Thyroid gland (tissue), 4 donors: ENCODE measurements around the gene DUSP8.

ENCODE experiments used
- POLR2A ChIP-seq, 2 donors: fragments of 450-650 bp; IDR thresholded peaks; one replicate each; pipeline ENCODE4 v1.6.1; 2017; ENCODE audit warnings: antibody characterized with exemption in 2 of 2, mild to moderate bottlenecking in 2 of 2, moderate library complexity in 1 of 2
- TF ChIP-seq, protein P1 (sequence below), 6 experiments: fragments of 200-600 bp in 3 of 6; fragments of 450-650 bp in 3 of 6; sonication (generic) in 3 of 6; IDR thresholded peaks; one replicate each; pipeline ENCODE4 v1.5.1; 2016 to 2019; ENCODE audit warnings: antibody characterized with exemption in 6 of 6, mild to moderate bottlenecking in 2 of 6, inconsistent platforms in 1 of 6, moderate library complexity in 1 of 6

DNA sequence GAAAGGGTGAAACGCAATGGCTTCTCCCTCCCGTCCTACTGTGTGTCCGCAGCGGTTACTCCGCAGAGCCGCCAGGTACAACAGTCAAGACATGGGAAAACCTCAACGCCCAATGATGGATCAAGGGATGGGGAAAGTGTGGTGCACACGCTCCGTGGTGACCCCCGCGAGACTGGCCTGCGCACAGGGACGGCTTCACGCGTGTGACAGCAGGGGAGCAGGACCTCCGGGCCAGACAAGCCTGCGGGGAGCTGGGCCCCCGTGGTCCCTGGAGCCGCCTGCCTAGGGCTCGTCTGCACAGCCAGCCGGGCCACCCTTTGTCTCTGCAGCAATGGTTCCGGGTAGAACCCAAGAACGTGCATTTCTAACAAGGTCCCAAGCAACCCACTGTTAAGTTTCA is 53.8 kb downstream of the DUSP8 start:
- TF ChIP-seq POLR2A (IDR thresholded peaks at IDR 0.05): no peak
- TF ChIP-seq, protein P1, sequence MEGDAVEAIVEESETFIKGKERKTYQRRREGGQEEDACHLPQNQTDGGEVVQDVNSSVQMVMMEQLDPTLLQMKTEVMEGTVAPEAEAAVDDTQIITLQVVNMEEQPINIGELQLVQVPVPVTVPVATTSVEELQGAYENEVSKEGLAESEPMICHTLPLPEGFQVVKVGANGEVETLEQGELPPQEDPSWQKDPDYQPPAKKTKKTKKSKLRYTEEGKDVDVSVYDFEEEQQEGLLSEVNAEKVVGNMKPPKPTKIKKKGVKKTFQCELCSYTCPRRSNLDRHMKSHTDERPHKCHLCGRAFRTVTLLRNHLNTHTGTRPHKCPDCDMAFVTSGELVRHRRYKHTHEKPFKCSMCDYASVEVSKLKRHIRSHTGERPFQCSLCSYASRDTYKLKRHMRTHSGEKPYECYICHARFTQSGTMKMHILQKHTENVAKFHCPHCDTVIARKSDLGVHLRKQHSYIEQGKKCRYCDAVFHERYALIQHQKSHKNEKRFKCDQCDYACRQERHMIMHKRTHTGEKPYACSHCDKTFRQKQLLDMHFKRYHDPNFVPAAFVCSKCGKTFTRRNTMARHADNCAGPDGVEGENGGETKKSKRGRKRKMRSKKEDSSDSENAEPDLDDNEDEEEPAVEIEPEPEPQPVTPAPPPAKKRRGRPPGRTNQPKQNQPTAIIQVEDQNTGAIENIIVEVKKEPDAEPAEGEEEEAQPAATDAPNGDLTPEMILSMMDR (IDR thresholded peaks at IDR 0.05): no peak
